ENCODE data around the gene CCL17.
A peak's percentile ranks its signal among the peaks of the same experiment; 100 is the strongest.
"Not testable (repeated sequence)": the region's sequence is repeated elsewhere in the genome, so short reads cannot be mapped to it uniquely, and the experiment has no call there.

The CCL17 gene

DNA sequence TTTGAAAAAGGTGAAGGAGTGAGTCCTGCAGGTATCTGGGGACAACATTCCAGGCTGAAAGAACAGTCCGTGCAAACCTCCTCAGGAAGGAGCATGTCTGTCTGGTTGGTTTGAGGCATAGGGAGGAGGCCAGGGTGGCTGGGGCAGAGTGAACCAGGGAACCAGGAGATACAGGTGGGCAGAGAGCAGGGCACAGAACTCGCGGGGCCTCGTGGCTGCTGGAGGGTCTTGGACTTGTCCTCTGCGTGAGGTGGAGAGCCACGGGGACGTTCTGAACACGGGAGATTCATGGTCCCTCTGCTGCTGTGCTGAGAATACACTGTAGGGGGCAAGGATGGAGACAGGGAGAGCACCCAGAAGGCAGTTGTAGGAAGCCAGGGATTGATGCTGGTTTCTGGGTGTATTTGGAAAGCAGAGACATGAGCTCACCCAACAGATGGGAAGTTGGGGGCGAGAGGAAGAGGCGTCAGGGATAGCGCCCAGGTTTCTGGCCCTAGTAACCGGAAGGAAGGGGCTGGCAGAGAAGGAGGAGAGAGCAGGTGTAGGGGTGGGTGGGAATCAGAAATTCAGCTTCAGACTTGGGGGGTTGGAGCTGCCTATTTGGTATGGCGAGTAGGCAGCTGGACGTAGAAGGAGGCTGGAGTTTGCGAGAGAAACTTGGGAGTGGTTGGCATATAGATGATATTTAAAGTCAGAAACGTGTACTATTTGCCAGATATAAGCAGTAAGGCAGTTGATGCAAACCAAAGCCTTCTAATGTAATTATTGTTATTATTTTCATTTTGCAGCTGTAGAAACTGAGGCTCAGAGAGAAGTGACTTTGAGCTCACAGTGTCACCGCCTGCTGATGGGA, at the start of gene CCL17:
Gene CCL17, plus strand, starts transcription at position 803 of the 853 bp plus-strand sequence. CDS start 9,166 bp downstream, outside the sequence.
- DNase-seq, result no peak

- DNase-seq, result no peak
Measured at GRCh38 chr16:57355898-57356414, 48.6 kb upstream of the CCL17 start.

- DNase-seq, result no peak
Measured at GRCh38 chr16:57356547-57356946, 48.0 kb upstream of the CCL17 start.

- no peak for DNase-seq
Measured at GRCh38 chr16:57357330-57358085, 47.1 kb upstream of the CCL17 start.

- DNase-seq, result no peak
Measured at GRCh38 chr16:57358086-57358420, 46.5 kb upstream of the CCL17 start.

DNA sequence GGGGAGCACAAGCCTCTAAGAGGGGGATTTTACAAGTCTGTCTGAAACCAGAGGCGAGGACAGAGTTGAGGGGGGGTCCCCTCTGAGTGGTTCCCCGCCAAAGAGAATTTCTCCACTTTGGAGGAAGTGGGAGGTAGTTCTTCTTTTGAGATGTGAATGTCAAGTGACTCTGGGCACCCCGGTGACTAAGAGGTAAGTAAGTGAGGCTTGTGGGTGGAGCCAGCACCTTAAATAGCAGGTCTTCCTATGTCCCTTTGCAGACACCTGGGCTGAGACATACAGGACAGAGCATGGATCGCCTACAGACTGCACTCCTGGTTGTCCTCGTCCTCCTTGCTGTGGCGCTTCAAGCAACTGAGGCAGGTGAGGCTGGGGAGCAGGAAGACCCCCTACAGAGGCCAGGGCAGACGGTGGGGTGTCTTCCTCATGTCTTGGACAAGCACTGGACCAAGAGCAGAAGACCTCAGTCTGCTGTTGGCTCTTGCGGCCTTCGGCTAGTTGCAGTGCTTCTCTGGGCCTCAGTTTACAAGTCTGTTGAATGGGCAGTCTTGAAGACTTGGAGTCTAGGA, 46.0 kb upstream of the CCL17 start, which contains the start of gene CCL22:
Gene CCL22, plus strand, starts transcription at position 257 of the 569 bp plus-strand sequence. Its CDS starts 34 bp downstream, at position 291.
- no peak for DNase-seq

DNA sequence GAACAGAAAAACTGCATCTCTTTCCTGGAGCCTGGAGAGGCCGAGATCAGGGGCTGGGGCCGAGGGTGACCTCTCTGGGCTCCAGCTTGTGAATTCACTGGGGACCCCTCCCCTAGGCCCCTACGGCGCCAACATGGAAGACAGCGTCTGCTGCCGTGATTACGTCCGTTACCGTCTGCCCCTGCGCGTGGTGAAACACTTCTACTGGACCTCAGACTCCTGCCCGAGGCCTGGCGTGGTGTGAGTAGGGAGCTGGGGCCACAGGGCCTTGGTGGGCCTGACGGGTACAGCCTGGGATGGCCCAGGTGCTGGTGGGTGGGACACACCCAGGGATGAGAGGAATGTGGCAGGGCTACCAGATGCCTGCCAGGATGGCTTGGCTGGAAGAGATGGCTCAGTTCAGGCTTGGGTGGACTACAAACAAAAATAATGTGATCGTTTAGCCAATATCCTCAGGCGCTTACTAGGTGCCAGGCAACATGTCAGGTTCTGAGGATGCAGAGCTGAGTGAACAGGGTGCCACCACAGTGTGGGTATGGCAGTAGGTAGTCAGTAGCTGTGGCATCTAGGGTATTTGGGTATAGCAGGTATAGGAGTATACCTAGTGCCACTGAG, 44.1 kb upstream of the CCL17 start:
- no peak for DNase-seq

- DNase-seq, result no peak
Measured at GRCh38 chr16:57361404-57361803, 43.2 kb upstream of the CCL17 start.

DNA sequence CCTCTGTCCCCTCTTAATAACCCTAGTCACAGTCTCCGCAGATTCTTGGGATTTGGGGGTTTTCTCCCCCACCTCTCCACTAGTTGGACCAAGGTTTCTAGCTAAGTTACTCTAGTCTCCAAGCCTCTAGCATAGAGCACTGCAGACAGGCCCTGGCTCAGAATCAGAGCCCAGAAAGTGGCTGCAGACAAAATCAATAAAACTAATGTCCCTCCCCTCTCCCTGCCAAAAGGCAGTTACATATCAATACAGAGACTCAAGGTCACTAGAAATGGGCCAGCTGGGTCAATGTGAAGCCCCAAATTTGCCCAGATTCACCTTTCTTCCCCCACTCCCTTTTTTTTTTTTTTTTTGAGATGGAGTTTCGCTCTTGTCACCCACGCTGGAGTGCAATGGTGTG, 40.4 kb upstream of the CCL17 start:
- DNase-seq, result no peak

DNA sequence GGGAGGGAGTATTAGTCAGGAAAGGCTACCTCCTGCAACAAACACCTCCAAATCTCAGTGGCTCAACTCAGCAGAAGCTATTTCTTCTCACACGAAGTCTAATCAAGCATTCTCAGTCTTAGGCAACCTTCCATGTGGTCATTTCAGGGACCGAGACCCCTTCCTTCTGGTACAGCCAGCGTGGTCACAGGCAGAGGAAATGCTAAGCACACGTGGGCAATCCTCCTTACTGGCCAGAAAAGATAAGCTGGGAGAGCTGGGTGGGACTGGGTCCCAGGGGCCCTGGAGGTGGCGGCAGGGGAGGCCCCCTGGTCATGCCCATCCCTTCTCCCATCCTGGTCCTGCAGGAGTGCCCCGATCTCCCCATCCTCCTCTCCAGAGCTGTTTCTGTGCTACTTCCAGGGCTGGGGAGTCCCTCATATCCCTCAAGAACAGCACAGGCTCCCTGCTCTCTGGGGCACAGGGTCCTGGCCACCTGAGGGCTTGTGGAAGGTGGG, 38.0 kb upstream of the CCL17 start:
- no peak for DNase-seq

DNA sequence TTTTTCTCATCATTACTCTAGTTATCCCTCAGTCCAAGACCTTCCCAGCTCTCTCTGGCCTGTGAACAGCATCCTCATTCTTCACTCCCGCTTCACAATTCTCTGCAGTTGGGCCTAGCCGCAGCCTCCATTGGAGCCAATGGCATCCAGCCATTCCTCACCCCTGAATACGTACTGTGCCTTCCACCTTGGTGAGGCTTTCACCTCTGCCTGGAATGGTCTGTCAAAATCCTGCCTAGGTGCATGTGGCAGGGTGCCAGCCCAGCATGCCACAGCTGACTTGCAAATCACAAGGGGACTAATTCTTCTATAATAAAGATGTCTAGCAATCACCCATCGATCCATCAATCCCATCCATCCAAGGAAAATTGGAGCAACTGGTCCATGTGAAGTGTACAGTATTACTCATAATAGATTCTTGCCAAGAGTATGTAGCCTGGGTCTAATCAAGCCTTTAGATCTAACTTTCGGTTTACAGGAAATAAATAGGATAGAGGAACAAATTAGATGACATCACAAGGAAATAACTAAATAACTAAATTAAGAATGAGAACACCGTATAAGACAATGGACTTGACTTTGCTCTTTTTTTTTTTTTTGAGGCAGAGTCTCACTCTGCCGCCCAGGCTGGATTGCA, 37.3 kb upstream of the CCL17 start:
- no peak for DNase-seq

DNA sequence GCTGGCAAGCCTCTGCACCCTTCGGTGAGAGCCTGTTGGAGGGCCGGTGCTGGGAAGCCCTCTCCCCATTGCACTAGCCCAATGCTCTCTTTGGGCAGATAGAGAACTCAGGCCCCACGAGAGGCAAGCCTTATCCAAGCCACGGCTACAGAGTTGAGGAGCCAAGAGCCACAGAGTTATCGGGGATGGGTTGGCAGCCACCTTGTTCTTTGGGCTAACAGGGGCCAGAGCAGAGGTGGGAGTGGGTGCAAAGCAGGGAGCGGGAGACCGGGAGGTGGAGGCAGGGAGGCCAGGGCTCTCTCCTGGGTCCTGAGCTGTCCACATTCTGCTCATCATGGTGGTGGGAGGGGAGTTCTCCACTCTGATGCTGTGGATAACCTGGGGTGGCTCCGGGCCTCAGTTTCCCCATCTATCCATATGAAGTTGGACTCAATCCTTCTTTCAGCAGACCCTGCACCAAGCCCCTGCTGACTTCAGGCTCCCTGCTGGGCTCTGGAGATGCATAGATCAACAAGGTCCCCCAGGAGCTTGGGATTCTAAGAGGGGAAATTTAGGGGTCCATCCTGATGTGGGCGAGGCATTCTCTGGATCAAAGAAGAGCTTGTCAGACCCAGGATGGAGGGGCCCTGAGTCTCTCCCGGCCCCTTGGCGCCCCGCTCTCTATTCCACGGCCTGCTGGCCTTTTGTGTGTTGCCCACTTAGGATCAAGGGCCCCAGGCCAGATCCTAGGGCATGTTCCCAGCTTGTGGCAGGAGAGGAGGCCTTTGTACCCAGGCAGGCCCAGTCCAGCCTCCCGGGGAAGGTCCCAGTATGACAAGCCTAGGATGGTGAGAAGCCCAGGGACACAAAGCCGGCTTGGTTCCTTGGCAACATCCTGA, 32.8 kb upstream of the CCL17 start:
- no peak for DNase-seq

GRCh38 chr16:57372372-57373116, 32.0 kb upstream of the CCL17 start, which contains the start of gene CX3CL1:
Gene CX3CL1, plus strand, starts transcription at chr16:57372490. Its CDS starts 79 bp downstream, at chr16:57372569.
- DNase-seq, result peak; percentile 84

GRCh38 chr16:57373117-57373947, 31.2 kb upstream of the CCL17 start:
- no peak for DNase-seq

- no peak for DNase-seq
Measured at GRCh38 chr16:57374067-57374534, 30.5 kb upstream of the CCL17 start.

GRCh38 chr16:57374925-57375465, 29.6 kb upstream of the CCL17 start:
- not testable (repeated sequence) for DNase-seq

DNA sequence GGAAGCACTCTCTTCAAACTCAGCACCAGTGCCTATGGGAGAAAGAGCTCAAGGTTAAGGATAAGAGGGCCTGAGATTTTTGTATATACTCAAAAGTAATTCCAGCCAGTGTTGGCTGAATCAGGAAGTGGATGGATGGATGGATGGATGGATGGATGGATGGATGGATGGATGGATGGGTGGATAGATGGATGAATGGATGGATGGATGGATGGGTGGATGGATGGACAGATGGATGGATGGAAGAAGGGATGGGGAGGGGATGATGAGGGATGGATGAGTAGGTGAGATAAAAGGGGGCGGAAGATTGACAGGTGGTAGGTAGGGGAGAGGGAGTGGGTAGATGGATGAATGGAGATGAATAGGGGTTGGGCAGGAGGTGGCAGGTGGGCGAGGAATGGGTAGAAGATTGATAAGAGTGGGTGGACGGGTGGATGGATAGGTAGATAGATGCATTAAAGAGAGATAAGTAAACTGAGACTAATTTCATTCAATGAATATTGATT, 28.2 kb upstream of the CCL17 start:
- DNase-seq, result no peak

GRCh38 chr16:57377080-57377841, 27.3 kb upstream of the CCL17 start:
- DNase-seq, result no peak
